ENCODE results near the gene COMP. TPM values are rescaled to one million over a fixed set of nuclear protein-coding genes. Genes with fewer than 3 reads are reported as not detected.
A peak's percentile ranks its signal among the peaks of the same experiment; 100 is the strongest.

The COMP gene
- total RNA-seq, 1 experiment from 2014 or later: not detected

- Mint-ChIP-seq H3K4me1 (ENCODE audit: low read depth, unreplicated experiment) (no peaks in the 10 kb centered on the region), H3K36me3 (ENCODE audit: insufficient read depth, unreplicated experiment) (peaks cover 6% of the 10 kb centered on the region), H3K9me3 (ENCODE audit: low read depth, unreplicated experiment) (no peaks in the 10 kb centered on the region), H3K27ac (ENCODE audit: unreplicated experiment) (no peak overlapping the region), H3K27me3 (ENCODE audit: unreplicated experiment) (no peaks in the 10 kb centered on the region), H3K4me3 (ENCODE audit: low read depth, unreplicated experiment) (no peak overlapping the region)
- intact Hi-C loops (cut with micrococcal nuclease; ENCODE audit: unreplicated experiment): no loop called here
- TF ChIP-seq CTCF (IDR thresholded peaks at IDR 0.05; ENCODE audit: unreplicated experiment): no peak
- no peak for DNase-seq
- no TSS peak for BruUV-seq (replicated peaks)
- CTCF ChIA-PET: no interaction called here
Observed at GRCh38 chr19:18743784-18744418, 47.2 kb downstream of the COMP start.

- no peak for TF ChIP-seq CTCF (IDR thresholded peaks at IDR 0.05; ENCODE audit: unreplicated experiment)
- CTCF ChIA-PET: interaction anchor here (0.6 kb wide), 1 partner anchor 213 kb away, joined by 4 read pairs; no protein-coding TSS in a partner anchor
- Mint-ChIP-seq H3K4me3 (ENCODE audit: low read depth, unreplicated experiment) (no peak overlapping the region), H3K27me3 (ENCODE audit: unreplicated experiment) (no peaks in the 10 kb centered on the region), H3K27ac (ENCODE audit: unreplicated experiment) (no peak overlapping the region), H3K36me3 (ENCODE audit: insufficient read depth, unreplicated experiment) (peaks cover 6% of the 10 kb centered on the region), H3K4me1 (ENCODE audit: low read depth, unreplicated experiment) (peaks cover under 1% of the 10 kb centered on the region), H3K9me3 (ENCODE audit: low read depth, unreplicated experiment) (no peaks in the 10 kb centered on the region)
- intact Hi-C loops (cut with micrococcal nuclease; ENCODE audit: unreplicated experiment): no loop called here
- no TSS peak for BruUV-seq (replicated peaks)
- no peak for DNase-seq
Observed at GRCh38 chr19:18742838-18743783, 48.0 kb downstream of the COMP start.

DNA sequence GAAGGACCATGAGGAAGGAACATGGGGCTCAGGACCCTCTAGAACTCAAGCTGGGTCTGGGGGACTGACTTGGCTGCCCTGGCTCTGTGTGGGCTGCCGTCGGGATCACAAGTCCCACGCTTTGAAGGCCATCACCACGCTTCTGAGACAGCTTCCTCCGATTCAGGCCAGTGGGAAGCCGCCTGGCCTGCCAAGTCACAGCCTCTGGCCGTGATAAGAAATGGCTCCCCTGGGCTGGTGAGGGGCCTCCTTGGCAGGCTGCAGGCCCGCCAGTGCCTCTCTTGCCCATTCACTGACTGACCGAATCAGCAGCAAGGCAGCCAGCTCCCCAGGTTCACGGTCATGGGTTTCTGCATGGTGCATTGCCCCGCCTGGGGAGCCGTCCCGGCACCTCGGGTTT lies 48.8 kb downstream of the COMP start:
- intact Hi-C loops (cut with micrococcal nuclease; ENCODE audit: unreplicated experiment): no loop called here
- DNase-seq: no peak
- CTCF ChIA-PET: no interaction called here
- BruUV-seq (replicated peaks): no TSS peak
- TF ChIP-seq CTCF (IDR thresholded peaks at IDR 0.05; ENCODE audit: unreplicated experiment): no peak
- Mint-ChIP-seq H3K4me1 (ENCODE audit: low read depth, unreplicated experiment) (peaks cover 8% of the 10 kb centered on the region), H3K27ac (ENCODE audit: unreplicated experiment) (no peak overlapping the region), H3K27me3 (ENCODE audit: unreplicated experiment) (no peaks in the 10 kb centered on the region), H3K9me3 (ENCODE audit: low read depth, unreplicated experiment) (no peaks in the 10 kb centered on the region), H3K4me3 (ENCODE audit: low read depth, unreplicated experiment) (no peak overlapping the region), H3K36me3 (ENCODE audit: insufficient read depth, unreplicated experiment) (peaks cover 6% of the 10 kb centered on the region)

- peaks cover 6% of the 10 kb centered on the region for H3K36me3 Mint-ChIP-seq (ENCODE audit: insufficient read depth, unreplicated experiment)
- no TSS peak for BruUV-seq (replicated peaks)
- no peaks in the 10 kb centered on the region for H3K9me3 Mint-ChIP-seq (ENCODE audit: low read depth, unreplicated experiment)
- intact Hi-C loops (cut with micrococcal nuclease; ENCODE audit: unreplicated experiment): no loop called here
- H3K4me1 Mint-ChIP-seq (ENCODE audit: low read depth, unreplicated experiment): peaks cover 9% of the 10 kb centered on the region
- no peak overlapping the region for H3K4me3 Mint-ChIP-seq (ENCODE audit: low read depth, unreplicated experiment)
- peak; percentile 73 for DNase-seq
- TF ChIP-seq CTCF (IDR thresholded peaks at IDR 0.05; ENCODE audit: unreplicated experiment): no peak
- no peaks in the 10 kb centered on the region for H3K27me3 Mint-ChIP-seq (ENCODE audit: unreplicated experiment)
- no peak overlapping the region for H3K27ac Mint-ChIP-seq (ENCODE audit: unreplicated experiment)
- CTCF ChIA-PET: interaction anchor here (0.6 kb wide), 1 partner anchor 223 kb away, joined by 3 read pairs; no protein-coding TSS in a partner anchor
Observed at GRCh38 chr19:18741124-18742121, 49.7 kb downstream of the COMP start.

Data from Calu3 (cell line).